GM12801 (cell line): ENCODE results near the gene CAV1.

ENCODE experiments used
- TF ChIP-seq, protein P1 (sequence below): IDR thresholded peaks from one replicate; pipeline ENCODE4 v1.5.1; 2011; ENCODE audit warnings: control low read depth; ENCODE audit not compliant: insufficient read length; ENCODE audit errors: extremely low read depth

Gene CAV1

DNA sequence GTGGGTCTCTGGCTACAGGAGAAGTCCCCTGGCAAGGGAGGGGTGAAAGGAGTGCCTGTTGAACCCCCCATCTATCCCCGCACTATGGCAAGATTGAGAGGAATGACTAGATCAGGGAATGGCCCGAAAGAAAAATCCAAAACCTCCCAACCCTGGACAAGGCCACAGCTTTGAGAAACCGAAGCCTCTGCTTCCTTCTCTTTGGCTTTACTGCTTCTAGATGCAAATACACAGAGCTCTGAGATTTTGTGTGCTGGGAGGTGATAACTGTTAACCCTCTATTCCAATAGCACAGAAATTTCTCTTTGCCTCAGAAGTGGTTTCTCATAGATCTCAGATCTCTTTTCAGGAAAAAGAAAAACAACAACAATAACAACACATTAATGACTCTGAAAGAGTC lies 15.0 kb downstream of the CAV1 start:
- TF ChIP-seq, protein P1, sequence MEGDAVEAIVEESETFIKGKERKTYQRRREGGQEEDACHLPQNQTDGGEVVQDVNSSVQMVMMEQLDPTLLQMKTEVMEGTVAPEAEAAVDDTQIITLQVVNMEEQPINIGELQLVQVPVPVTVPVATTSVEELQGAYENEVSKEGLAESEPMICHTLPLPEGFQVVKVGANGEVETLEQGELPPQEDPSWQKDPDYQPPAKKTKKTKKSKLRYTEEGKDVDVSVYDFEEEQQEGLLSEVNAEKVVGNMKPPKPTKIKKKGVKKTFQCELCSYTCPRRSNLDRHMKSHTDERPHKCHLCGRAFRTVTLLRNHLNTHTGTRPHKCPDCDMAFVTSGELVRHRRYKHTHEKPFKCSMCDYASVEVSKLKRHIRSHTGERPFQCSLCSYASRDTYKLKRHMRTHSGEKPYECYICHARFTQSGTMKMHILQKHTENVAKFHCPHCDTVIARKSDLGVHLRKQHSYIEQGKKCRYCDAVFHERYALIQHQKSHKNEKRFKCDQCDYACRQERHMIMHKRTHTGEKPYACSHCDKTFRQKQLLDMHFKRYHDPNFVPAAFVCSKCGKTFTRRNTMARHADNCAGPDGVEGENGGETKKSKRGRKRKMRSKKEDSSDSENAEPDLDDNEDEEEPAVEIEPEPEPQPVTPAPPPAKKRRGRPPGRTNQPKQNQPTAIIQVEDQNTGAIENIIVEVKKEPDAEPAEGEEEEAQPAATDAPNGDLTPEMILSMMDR, result no peak

DNA sequence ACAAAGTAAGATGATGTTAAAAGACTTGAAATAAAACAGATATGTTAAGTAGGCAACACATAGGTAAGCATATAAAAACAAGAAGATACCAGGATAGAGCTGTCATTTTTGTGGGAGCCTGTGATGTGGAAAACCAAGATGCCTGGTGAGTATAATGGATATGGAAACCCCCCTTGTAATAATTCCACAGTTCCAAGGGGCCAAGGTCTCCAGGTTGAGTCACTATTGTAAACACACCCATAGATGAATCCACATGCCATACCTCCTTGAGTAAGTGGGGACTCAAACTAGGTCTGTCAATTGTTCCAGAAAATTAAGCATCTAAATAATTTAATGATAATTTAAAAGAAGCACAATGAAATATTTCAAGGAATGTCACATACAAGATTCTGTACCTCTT lies 15.9 kb downstream of the CAV1 start:
- TF ChIP-seq, protein P1, result no peak

DNA sequence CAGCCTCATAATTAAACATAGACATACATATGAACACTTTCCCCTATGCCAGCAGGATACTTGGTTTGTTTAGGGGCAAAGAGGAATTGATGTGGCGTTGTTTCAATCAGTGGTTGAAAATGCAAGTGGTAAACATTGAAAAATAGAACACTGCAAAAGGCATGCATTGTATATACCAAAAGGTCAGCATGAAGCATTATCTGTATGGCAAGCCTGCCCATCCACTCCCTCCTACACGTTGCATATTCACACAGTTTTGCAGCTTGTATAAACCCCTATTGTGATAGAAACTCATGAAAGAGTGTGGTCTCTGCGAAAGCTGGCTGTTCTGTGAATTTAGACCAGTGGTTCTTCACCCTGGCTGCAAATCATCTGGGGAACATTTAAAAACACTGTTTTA lies 17.1 kb downstream of the CAV1 start:
- TF ChIP-seq, protein P1, result no peak

DNA sequence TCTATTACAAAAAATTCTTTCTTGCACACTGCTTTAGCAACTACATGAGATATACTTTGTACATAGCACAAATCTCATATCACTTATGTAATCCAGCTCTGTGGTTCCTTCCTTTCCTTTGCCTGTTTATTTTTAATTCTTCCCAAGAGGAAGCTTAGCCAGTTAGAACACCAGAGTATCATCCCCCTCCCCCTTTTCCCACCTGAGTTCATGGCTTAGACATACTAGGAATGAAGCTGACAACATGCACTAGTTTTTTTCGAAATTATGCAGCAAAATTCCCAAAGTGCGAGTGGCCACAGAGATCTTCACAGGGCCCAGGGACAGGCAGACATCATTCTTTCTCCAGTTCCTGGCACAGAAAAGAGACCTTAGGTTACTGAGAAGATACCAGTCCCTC lies 17.8 kb downstream of the CAV1 start:
- TF ChIP-seq, protein P1, result no peak

DNA sequence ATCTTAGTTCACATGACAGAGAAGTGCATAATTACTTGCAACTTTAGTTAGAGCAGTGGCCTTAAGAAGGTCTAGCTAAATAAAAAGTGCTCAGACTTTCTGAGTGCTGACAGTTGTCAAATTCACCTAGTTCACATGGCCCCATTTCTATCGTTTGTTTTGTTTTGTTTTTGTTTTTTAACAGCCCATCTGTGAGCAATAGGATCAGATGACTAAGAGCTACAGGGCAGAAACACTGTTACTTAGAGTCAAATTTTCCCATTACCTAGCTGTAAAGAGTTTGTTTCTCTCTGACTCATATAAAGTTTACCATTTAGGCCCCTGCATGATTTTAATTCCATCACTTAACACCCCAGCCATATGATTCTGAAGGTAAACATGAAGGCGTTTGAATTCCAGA lies 18.8 kb downstream of the CAV1 start:
- TF ChIP-seq, protein P1, result no peak

DNA sequence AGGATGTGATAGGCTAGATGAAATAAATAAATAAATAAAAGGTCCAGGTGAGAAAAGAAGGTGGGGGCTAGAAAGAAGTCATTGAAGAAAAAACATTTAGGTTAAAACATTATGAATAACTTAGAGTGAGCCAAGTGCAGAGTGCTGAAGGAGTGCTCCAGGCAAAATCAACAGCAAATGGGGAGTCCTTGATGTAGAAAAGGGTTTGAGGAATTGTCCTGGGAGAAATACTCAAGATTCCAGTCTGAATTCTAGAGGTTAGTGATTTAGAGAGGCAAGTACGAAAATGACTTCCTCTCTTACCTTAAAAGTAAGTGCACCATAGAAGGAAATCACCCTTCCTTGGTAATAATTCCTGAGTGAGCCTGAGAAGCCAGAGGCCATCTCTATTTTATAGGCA lies 19.7 kb downstream of the CAV1 start:
- TF ChIP-seq, protein P1, result no peak

DNA sequence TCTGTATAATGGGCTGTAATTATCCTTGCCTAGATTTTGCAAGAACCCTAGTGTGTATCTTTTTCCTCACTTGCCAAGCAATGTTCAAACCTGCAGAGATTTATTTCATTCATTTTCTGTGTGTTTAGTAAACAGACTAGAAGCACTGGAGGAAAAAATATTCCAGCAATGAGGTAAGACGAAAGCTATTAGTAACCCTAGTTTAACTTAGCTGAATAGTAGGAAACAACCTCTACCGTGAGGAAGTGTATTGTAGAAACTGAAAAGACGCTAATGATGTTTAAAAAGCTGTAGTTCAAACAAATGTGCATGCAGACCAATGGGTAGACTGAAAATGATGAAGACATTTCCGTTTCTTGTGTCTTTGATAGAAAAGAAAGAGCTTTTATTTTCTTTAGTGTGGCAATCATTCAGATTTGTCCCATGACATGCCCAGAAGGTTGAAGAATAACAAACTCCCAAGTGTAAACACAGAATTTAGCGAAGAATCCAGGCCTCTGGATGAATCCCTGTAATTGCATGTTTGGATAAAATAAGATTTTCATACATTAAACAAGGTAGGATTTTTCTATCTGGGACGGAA lies 20.7 kb downstream of the CAV1 start:
- TF ChIP-seq, protein P1, result no peak
